ENCODE results near the gene KRTAP13-3. TPM values are rescaled to one million over a fixed set of nuclear protein-coding genes. Genes with fewer than 3 reads are reported as not detected.

The KRTAP13-3 gene
- total RNA-seq (not detected), polyA plus RNA-seq (not detected)
- long read RNA-seq, donor 1, result 0 reads
- long read RNA-seq, donor 2, result 0 reads
- long read RNA-seq, donor 3, result 0 reads
- long read RNA-seq, donor 4, result 0 reads

- WGBS, result 77% methylated on average over 5 of the region's 5 CpGs
- ATAC-seq, result no peak
- Histone ChIP-seq H3K9me3 (ENCODE audit: control insufficient read depth, low read length) (no peaks in the 10 kb centered on the region), H3K4me1 (ENCODE audit: control insufficient read depth, insufficient read depth, low read length) (no peaks in the 10 kb centered on the region), H3K4me3 (ENCODE audit: low read length) (no peak within 1 kb of the TSS), H3K27ac (ENCODE audit: low read length) (no peak within 1 kb of the TSS), H3K27me3 (ENCODE audit: control insufficient read depth, insufficient read depth) (no peaks in the 10 kb centered on the region)
- intact Hi-C loops (cut with DNase I), result no loop called here
- DNase-seq, result no peak
Observed at GRCh38 chr21:30425826-30426225, at the start of gene KRTAP13-3. Gene KRTAP13-3 (minus strand): TSS chr21:30425926. CDS start chr21:30425912, 14 bp downstream.

- Histone ChIP-seq H3K9me3 (ENCODE audit: control insufficient read depth, low read length) (no peaks in the 10 kb centered on the region), H3K27me3 (ENCODE audit: control insufficient read depth, insufficient read depth) (no peaks in the 10 kb centered on the region), H3K4me3 (ENCODE audit: low read length) (no peak overlapping the region), H3K4me1 (ENCODE audit: control insufficient read depth, insufficient read depth, low read length) (no peaks in the 10 kb centered on the region), H3K27ac (ENCODE audit: low read length) (no peak overlapping the region)
- DNase-seq (no peak), ATAC-seq (no peak)
- intact Hi-C loops (cut with DNase I), result no loop called here
- 75% methylated on average over 6 of the region's 6 CpGs for WGBS
Observed at GRCh38 chr21:30468900-30469714, 43.4 kb upstream of the KRTAP13-3 start.

GRCh38 chr21:30463713-30464112, 38.0 kb upstream of the KRTAP13-3 start:
- H3K4me1 ChIP-seq (ENCODE audit: control insufficient read depth, insufficient read depth, low read length), result no peaks in the 10 kb centered on the region
- 56% methylated on average over 3 of the region's 3 CpGs for WGBS
- intact Hi-C loops (cut with DNase I), result no loop called here
- DNase-seq (no peak), ATAC-seq (no peak)
- no peaks in the 10 kb centered on the region for H3K27me3 ChIP-seq (ENCODE audit: control insufficient read depth, insufficient read depth)
- no peak overlapping the region for H3K27ac ChIP-seq (ENCODE audit: low read length)
- H3K9me3 ChIP-seq (ENCODE audit: control insufficient read depth, low read length), result no peaks in the 10 kb centered on the region
- no peak overlapping the region for H3K4me3 ChIP-seq (ENCODE audit: low read length)

GRCh38 chr21:30448514-30448913, 22.8 kb upstream of the KRTAP13-3 start:
- DNase-seq (no peak), ATAC-seq (no peak)
- no peak overlapping the region for H3K4me3 ChIP-seq (ENCODE audit: low read length)
- intact Hi-C loops (cut with DNase I), result loop anchor here in 1 of 4 donors (5.0 to 10.0 kb wide), 2 partner anchors 284 to 636 kb away; no protein-coding TSS in a partner anchor
- WGBS, result 84% methylated on average over 3 of the region's 3 CpGs
- H3K9me3 ChIP-seq (ENCODE audit: control insufficient read depth, low read length), result no peaks in the 10 kb centered on the region
- H3K27me3 ChIP-seq (ENCODE audit: control insufficient read depth, insufficient read depth), result no peaks in the 10 kb centered on the region
- no peaks in the 10 kb centered on the region for H3K4me1 ChIP-seq (ENCODE audit: control insufficient read depth, insufficient read depth, low read length)
- no peak overlapping the region for H3K27ac ChIP-seq (ENCODE audit: low read length)

GRCh38 chr21:30447056-30447455, 21.3 kb upstream of the KRTAP13-3 start:
- 50% methylated on average over 4 of the region's 4 CpGs for WGBS
- no peak for DNase-seq
- H3K4me1 ChIP-seq (ENCODE audit: control insufficient read depth, insufficient read depth, low read length), result no peaks in the 10 kb centered on the region
- no peak overlapping the region for H3K4me3 ChIP-seq (ENCODE audit: low read length)
- intact Hi-C loops (cut with DNase I), result loop anchor here in 1 of 4 donors (5.0 to 10.0 kb wide), 2 partner anchors 285 to 638 kb away; no protein-coding TSS in a partner anchor
- H3K9me3 ChIP-seq (ENCODE audit: control insufficient read depth, low read length), result no peaks in the 10 kb centered on the region
- no peaks in the 10 kb centered on the region for H3K27me3 ChIP-seq (ENCODE audit: control insufficient read depth, insufficient read depth)
- ATAC-seq, result no peak
- H3K27ac ChIP-seq (ENCODE audit: low read length), result no peak overlapping the region

- WGBS, result 48% methylated on average over 1 of the region's 1 CpG
- intact Hi-C loops (cut with DNase I), result loop anchor here in 3 of 4 donors (2.0 to 10.0 kb wide), 3 partner anchors 288 to 641 kb away; no protein-coding TSS in a partner anchor
- ATAC-seq, result peak; percentile 44 to 65
- DNase-seq, result no peak
- Histone ChIP-seq H3K9me3 (ENCODE audit: control insufficient read depth, low read length) (no peaks in the 10 kb centered on the region), H3K27me3 (ENCODE audit: control insufficient read depth, insufficient read depth) (no peaks in the 10 kb centered on the region), H3K4me3 (ENCODE audit: low read length) (no peak overlapping the region), H3K4me1 (ENCODE audit: control insufficient read depth, insufficient read depth, low read length) (no peaks in the 10 kb centered on the region), H3K27ac (ENCODE audit: low read length) (no peak overlapping the region)
Observed at GRCh38 chr21:30444204-30444603, 18.5 kb upstream of the KRTAP13-3 start.

GRCh38 chr21:30443226-30443625, 17.5 kb upstream of the KRTAP13-3 start:
- H3K27ac ChIP-seq (ENCODE audit: low read length), result no peak overlapping the region
- ATAC-seq (no peak), DNase-seq (no peak)
- H3K9me3 ChIP-seq (ENCODE audit: control insufficient read depth, low read length), result no peaks in the 10 kb centered on the region
- no peaks in the 10 kb centered on the region for H3K27me3 ChIP-seq (ENCODE audit: control insufficient read depth, insufficient read depth)
- intact Hi-C loops (cut with DNase I), result loop anchor here in 2 of 4 donors (5.0 to 10.0 kb wide), 2 partner anchors 289 to 642 kb away; no protein-coding TSS in a partner anchor
- H3K4me1 ChIP-seq (ENCODE audit: control insufficient read depth, insufficient read depth, low read length), result no peaks in the 10 kb centered on the region
- no peak overlapping the region for H3K4me3 ChIP-seq (ENCODE audit: low read length)

GRCh38 chr21:30439975-30440374, 14.2 kb upstream of the KRTAP13-3 start, which contains the start of gene KRTAP15-1:
Gene KRTAP15-1 (plus strand): TSS chr21:30440275. CDS start chr21:30440328, 53 bp downstream.
- 94% methylated on average over 5 of the region's 5 CpGs for WGBS
- Histone ChIP-seq H3K27me3 (ENCODE audit: control insufficient read depth, insufficient read depth) (no peaks in the 10 kb centered on the region), H3K27ac (ENCODE audit: low read length) (no peak within 1 kb of the TSS), H3K4me3 (ENCODE audit: low read length) (no peak within 1 kb of the TSS), H3K4me1 (ENCODE audit: control insufficient read depth, insufficient read depth, low read length) (no peaks in the 10 kb centered on the region), H3K9me3 (ENCODE audit: control insufficient read depth, low read length) (no peaks in the 10 kb centered on the region)
- intact Hi-C loops (cut with DNase I), result loop anchor here in 3 of 4 donors (5.0 to 10.0 kb wide), 4 partner anchors 95 to 645 kb away; partner anchors contain the start of genes KRTAP23-1 (in 1 of the 3) and KRTAP27-1 (in 1 of the 3)
- DNase-seq (no peak), ATAC-seq (no peak)

GRCh38 chr21:30437010-30437565, 11.4 kb upstream of the KRTAP13-3 start:
- H3K4me1 ChIP-seq (ENCODE audit: control insufficient read depth, insufficient read depth, low read length), result no peaks in the 10 kb centered on the region
- no peak overlapping the region for H3K4me3 ChIP-seq (ENCODE audit: low read length)
- no peak for DNase-seq
- H3K27me3 ChIP-seq (ENCODE audit: control insufficient read depth, insufficient read depth), result no peaks in the 10 kb centered on the region
- intact Hi-C loops (cut with DNase I), result loop anchor here in 3 of 4 donors (10.0 kb wide), 3 partner anchors 92 to 648 kb away; partner anchors contain the start of genes KRTAP23-1 (in 1 of the 3) and KRTAP27-1 (in 1 of the 3)
- no peak overlapping the region for H3K27ac ChIP-seq (ENCODE audit: low read length)
- WGBS, result 68% methylated on average over 3 of the region's 3 CpGs
- no peaks in the 10 kb centered on the region for H3K9me3 ChIP-seq (ENCODE audit: control insufficient read depth, low read length)
- ATAC-seq, result no peak

- no peaks in the 10 kb centered on the region for H3K27me3 ChIP-seq (ENCODE audit: control insufficient read depth, insufficient read depth)
- H3K9me3 ChIP-seq (ENCODE audit: control insufficient read depth, low read length), result no peaks in the 10 kb centered on the region
- no peak overlapping the region for H3K4me3 ChIP-seq (ENCODE audit: low read length)
- WGBS, result 31% methylated on average over 10 of the region's 10 CpGs
- H3K4me1 ChIP-seq (ENCODE audit: control insufficient read depth, insufficient read depth, low read length), result no peaks in the 10 kb centered on the region
- intact Hi-C loops (cut with DNase I), result loop anchor here in 3 of 4 donors (10.0 kb wide), 3 partner anchors 89 to 651 kb away; partner anchors contain the start of genes KRTAP23-1 (in 1 of the 3) and KRTAP27-1 (in 1 of the 3)
- no peak overlapping the region for H3K27ac ChIP-seq (ENCODE audit: low read length)
- peak; percentile 28 to 62 for ATAC-seq
- no peak for DNase-seq
Observed at GRCh38 chr21:30434033-30434631, 8.4 kb upstream of the KRTAP13-3 start.
